NCI-H2107 (cell line): ENCODE measurements around the gene THOP1.

ENCODE experiments used
- DNase-seq: peaks from one replicate; lab custom pipeline; 2025; lab: John Stamatoyannopoulos, UW

Gene THOP1

DNA sequence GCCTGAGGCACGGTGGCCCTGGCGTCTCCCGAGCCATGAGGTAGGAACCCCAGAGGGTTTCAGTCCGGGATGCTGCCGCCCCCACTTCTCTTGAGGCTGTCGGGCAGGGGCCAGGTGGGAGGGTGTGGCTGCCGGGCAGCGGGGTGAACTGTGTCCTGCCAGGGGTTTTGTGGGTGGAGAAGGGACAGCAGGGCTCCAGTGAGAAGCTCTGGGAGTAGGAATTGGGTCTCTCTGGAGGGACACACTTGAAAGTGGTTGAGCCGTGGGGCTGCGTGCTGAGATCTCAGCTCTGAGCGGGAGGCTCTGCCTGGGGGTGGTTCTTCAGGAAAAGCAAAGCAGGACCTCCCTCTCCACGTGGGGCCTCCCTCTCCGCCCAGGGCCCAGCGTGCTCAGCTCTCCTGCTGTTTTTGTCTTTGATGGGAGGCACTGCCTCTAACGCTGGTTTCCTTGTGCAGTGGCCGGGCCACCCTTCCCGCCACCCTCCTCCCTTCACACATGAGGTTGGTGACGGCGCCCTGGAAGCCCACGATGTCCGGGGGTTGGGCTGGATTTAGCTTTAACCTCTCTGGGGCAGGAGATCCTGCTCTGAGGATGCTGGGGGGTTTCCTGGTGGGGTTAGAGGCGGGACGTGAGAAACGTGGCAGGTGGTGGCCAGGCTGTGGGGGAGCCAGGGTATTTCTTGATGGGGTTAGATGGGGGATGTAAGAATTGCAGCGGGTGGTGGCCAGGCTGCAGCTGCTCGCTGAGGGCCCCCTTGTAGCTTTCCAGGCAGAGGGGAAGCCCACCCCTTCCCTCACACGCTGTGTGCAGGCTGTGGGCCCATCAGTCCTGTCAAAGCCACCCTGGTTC lies 19.1 kb downstream of the THOP1 start:
- DNase-seq, result no peak

DNA sequence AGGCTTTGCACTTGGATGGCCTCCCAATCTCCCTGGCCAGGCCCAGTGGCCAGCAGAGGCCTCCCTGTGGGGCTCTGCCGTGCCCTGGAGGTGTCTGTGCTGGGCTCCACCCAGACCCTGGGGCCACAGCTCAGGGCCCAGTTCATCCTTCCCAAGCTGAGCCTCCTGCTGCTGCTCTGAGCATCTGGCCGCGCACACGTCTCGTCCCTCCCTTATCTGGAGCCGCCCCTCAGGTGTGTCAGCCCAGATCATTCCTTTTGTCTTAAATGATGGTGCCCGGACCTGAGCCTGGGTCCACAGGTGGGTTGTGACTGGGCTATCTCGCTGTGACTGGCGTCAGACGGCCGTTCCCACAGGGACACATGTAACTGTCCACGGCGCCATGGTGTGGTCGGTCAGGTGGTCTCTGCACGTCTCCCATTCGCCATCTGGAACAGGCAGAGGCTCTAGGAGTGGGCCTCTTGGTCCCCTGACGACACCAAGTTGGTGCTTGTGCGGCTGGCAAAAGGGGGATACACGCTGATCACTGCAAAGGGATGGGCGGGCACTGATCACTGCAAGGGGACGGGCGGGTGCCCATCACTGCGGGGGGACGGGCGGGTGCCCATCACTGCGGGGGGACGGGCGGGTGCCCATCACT lies 20.1 kb downstream of the THOP1 start:
- no peak for DNase-seq

DNA sequence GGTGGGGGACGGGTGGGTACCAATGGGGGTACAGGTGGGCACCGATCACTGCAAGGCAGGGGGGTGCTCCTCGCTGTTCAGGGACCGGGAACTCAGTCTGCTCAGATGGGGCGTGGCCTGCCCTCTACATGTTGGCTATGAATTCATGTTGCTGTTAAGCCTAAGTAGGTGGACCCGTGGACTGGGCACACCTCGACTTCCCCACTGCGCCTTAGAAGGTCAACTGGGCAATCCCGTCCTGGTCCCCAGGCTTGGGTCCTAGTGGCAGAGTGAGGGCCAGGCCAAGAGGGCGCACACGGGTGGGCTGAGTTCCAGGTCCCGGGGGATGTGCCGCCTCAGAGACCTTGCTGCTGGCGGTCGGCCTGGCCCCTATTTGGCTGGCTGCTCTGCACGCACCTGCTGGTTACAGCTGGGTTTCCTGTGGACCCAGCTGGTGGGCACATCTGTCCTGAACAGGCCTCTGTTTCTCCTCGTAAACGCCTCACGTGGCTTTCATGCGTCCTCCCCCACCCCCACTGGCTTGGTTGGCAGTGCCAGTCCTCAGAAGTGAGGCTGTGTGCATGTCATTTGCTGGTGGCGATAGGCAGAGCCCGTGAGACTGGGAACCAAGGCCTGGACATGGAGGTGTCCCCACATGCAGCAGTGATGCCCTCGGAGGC lies 20.8 kb downstream of the THOP1 start:
- DNase-seq, result no peak

DNA sequence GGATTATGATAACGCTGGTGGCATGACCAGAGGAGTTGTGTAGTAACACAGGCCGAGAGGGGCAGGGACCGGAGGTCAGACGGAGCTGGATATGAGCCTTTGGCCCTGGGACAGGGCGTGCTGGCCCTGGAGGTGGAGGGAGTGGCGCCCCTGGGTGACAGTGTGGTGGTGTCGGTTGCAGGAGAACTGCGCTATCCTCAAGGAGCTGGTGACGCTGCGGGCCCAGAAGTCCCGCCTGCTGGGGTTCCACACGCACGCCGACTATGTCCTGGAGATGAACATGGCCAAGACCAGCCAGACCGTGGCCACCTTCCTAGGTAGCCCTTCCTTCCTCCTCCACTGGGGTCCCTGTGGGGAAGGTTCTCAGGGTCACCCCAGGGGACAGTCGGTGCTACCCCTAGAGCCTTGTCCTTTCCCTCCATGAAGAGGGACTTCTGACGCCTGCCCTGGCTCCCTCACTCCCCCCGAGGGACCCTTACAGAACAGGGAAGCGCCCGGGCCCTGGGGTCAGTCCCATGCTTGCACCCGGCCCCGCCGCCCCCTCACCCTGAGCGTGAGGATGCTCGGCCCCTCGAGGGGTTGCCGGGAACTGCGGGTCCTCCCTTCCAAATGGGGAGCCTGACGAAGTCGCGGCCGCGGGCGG lies 21.6 kb downstream of the THOP1 start:
- DNase-seq, result no peak

DNA sequence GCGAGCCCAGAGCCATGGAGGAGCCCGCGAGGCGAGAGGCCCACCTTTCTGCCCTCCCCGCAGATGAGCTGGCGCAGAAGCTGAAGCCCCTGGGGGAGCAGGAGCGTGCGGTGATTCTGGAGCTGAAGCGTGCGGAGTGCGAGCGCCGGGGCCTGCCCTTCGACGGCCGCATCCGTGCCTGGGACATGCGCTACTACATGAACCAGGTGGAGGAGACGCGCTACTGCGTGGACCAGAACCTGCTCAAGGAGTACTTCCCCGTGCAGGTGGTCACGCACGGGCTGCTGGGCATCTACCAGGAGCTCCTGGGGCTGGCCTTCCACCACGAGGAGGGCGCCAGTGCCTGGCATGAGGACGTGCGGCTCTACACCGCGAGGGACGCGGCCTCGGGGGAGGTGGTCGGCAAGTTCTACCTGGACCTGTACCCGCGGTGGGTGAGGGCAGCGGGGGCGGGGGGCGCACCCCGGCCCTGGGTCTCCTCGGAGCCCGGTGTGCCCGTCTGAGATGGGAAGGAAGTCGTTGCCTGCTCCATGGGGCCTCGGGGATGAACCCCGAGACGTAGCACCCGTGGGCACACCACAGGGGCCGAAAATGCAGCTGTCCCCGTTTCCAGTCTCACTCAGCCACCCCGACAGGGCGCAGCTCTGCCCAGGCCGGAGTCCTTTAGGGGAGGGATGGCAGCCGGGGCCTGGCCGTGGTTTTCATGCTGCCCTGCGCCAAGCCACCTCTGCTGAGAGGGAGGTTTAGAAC lies 22.3 kb downstream of the THOP1 start:
- DNase-seq, result no peak

DNA sequence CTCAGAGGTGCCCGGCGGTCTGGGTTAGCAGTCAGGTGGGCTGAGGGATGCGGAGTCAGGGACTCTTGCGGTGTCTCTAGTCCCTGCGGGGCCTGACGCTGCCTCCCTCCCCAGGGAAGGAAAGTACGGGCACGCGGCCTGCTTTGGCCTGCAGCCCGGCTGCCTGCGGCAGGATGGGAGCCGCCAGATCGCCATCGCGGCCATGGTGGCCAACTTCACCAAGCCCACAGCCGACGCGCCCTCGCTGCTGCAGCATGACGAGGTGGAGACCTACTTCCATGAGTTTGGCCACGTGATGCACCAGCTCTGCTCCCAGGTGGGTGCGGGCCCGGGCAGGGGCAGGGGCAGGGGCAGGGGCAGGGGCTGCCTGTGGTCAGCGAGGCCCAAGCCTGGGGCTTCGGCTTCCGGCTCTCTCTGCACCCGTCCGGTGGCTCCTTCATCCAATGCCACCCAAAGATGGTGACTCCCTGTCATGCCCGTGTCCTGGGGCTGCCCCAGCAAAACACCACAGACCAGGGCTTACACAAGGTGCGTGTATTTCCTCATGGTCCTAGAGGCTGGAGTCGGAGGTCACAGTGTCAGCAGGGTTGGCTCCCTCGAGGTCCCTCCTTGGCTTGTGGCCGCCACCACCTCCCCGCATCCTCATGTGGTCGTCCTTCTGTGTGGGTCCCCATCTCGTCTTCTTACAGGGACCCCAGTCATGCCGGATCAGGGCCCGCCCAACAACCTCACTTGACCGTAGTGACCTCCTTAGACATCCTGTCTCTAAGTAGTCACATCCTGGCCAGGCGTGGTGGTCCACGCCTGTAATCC lies 23.0 kb downstream of the THOP1 start:
- no peak for DNase-seq

DNA sequence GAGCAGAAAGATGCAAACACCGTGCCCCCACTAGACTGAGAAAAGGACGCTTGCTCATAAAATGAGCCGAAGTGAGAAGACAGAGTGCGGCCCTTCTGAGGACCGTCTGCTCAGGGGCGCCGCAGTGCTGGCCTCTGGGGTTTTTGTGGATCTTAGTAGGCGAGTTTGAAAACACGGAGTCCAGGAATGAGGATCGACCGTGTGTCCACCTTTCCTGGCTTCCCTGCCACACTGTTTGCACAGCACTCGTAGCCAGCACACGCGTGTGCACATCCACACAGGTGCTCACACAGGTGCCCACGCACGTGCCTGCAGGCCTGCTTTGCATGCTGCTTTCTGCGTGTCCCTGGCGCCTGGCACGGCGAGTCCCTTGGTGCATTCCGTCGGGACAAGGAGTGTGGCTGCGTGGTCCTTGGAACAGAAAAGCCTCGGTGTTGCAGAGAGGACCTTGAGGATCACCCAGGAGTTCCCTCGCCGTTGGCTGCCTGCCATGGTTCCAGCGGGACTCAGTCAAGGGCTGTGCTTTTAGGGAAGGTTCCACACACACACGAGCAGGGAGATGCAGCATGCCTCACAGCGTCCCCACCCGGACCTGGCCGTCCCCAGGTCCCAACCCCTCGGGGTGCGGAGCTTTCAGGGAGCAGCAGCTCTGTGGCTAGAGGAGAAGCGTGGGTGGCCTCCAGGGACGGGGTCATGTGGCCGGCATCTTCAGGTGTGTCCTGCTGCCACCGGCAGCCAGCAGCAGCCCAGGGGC lies 24.3 kb downstream of the THOP1 start:
- no peak for DNase-seq

DNA sequence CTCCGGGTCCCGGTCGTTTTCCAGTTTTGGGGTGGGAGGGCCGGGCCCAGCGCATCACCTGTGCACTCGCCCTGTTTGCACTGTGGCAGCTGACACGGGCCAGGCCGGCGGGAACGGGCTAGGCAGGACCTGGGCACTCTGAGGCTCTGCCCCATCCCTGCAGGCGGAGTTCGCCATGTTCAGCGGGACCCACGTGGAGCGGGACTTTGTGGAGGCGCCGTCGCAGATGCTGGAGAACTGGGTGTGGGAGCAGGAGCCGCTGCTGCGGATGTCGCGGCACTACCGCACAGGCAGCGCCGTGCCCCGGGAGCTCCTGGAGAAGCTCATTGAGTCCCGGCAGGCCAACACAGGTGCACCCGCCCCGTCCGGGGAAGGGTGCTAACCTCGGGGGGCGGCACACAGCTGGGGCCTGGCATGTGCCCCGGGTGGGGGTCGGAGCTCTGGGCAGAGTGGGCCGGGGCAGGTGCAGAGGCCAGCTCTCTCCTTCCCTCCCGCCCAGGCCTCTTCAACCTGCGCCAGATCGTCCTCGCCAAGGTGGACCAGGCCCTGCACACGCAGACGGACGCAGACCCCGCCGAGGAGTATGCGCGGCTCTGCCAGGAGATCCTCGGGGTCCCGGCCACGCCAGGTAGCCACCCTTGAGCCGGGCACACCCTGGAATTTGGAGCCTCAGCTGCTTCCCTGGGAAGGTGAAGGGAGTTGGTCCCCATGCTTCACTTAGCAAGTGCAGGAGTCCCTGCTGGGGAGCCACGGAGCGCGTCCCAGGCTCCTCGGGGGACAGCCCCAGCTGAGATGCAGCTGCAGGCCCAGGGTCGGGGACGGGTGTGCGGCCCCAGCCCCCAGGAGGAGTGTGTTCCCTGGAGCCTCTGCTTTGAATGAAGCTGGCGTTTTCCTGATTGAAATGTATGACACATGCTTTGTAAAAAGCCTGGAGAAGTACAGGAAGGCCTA lies 25.1 kb downstream of the THOP1 start:
- DNase-seq, result no peak

DNA sequence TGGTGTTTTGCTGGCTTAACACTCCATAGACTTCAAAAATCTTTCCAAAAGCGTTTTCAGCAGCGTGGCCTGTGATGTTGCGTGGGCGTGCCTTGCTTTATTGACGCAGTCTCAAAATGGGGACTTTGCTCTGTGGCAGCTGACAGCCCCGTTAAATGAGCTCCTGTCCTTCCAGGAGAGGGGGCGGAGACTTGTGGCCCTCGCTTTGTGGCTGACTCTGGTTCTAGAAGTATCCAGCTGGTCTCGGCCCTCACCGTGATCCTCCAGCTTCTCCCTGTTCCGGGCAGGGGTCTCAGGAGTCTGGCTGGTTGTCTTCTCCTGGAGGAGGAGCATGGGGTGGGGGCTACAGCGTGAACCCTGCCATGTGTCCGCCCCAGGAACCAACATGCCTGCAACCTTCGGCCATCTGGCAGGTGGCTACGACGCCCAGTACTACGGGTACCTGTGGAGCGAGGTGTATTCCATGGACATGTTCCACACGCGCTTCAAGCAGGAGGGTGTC lies 26.0 kb downstream of the THOP1 start:
- no peak for DNase-seq

DNA sequence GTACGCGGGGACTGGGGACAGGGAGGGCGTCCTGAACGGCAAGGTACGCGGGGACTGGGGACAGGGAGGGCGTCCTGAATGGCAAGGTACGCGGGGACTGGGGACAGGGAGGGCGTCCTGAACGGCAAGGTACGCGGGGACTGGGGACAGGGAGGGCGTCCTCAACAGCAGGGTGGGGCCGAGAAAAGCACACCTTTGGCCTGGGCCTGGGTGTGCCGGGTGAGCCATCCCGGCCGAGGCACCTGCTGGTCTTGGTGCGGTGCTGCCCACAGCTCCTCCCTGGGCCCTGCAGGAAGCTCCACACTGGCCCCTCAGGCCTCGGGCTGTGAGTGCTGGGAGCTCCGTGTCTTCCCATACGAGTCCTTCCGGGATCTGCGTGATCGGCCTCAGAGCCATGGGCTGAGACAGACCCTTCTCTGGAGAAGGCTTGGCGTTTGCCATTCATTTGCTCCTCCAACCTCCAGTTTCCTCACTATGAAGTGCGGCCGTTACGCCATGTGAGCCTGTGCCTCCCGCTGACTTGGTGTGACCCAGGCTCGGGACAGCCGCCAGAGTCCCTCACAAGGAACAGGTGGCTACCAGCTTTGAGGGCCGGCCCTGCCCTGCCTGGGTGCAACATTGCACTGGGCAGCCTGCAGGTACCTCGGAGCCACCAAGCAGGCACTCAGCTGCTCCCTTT lies 26.6 kb downstream of the THOP1 start:
- no peak for DNase-seq

DNA sequence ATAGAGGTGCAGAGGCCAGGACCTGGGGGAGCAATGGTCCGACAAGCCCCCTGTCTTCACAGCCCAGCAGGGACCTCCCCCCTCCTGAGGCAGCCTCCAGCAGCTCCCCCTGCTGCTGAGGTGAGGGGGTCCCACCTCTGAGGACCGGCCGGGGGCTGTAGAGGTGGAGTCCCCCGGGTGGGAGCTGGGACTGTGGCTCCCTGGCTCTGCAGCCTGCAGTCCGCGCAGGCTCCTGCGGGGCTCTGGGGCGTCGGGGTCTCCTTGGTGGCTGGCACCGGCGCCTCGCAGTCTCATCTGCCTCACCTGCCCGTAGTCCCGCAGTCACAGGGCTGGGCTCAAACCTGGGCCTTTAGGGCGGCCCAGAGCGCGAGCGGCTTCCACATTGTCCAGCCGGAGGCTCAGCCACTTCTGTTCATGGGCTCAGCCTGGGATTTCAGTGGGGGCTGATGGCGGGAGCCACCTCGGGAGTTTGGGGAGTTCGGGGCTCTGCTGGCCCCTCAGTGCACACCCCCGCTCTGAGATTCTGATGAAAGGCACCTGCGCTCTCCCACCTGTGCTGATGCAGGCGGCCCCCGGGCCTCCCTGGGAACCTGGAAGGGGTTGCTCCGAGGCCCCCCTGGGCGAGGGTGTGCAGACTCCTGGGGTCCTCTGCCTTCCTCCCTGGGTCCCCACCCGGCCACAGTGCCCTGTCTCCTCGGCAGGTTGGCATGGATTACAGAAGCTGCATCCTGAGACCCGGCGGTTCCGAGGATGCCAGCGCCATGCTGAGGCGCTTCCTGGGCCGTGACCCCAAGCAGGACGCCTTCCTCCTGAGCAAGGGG lies 27.3 kb downstream of the THOP1 start:
- DNase-seq, result no peak

DNA sequence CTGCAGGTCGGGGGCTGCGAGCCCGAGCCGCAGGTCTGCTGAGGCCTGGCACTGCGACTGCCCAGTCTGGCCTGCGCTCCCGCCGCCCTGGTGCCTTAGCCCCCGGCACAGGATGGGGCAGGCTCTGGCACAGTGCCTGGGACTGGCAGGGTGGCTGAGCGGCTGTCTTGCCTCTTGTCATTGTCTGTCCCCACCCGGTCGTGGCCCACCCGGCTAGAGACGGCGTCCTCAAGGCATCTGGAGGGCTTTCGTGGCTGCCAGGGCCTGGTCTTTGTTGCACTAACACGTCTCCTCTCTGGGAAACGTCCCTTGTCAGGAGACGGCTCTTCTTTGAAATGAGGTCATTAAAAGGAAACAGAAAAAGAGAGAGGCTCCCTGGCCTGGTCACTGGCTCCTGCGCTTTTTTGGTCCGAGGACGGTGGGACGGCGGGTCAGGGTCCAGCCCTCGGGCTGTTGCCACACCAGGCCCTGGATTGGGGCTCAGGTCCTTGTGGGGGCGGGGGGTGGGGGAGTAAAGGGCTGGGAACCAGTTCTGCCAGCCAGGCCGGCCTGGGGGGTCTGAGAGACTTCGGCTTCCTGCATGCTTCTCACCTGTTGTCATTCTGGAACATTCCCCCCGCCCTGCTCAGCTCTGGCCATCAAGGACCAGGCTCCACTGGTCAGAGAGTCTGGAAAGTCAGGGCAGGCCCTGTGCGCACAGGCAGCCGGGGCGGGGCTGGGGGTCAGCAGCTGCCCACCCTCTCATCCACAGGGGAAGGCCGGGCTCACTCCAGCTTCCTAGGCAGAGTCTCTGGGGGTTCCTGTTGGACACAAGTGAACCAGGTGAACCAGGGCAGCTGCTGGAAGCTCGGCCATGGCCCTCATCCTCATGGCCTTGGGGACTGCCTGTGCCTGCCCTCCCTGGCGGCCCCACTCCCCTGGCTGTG lies 28.2 kb downstream of the THOP1 start:
- no peak for DNase-seq

DNA sequence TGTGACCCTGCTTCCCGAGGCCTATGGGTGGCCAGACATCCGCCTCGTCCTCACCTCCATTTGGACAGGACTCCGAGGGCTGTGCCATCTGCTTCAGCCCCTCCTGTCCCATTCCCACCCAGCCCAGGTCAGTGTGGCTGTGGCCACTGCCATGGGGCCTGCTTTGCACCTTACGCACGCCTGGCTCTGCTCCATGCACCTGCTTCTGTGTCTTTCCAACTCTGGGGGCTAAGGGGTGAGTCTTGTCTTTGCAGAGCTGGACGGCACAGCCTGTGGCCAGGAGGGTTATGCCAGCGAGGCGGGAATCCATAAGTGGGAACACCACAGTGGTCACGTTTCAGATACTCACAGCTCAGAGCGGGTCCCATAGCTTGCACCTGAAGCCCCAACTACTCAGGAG lies 29.1 kb downstream of the THOP1 start:
- no peak for DNase-seq

DNA sequence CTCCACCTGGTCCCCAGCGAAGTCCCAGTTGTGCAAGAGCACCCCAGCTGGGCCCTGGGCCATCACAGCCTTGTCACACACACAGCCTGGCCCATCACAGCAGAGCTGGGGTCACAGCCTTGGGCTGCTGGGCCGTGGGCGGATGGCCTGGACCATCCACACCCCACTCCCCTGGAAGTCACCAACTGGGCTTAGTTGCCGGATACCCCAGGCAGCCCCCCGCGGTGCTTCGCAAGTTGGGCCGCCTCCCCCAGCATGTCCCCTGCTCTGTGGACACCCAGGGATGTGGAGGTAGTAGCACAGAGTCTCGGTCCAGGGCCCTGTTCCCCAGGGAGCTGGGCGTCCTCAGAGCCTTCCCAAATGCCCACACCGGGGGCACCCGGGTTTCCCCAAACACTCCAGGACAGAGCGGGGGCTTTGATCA lies 29.9 kb downstream of the THOP1 start:
- no peak for DNase-seq

DNA sequence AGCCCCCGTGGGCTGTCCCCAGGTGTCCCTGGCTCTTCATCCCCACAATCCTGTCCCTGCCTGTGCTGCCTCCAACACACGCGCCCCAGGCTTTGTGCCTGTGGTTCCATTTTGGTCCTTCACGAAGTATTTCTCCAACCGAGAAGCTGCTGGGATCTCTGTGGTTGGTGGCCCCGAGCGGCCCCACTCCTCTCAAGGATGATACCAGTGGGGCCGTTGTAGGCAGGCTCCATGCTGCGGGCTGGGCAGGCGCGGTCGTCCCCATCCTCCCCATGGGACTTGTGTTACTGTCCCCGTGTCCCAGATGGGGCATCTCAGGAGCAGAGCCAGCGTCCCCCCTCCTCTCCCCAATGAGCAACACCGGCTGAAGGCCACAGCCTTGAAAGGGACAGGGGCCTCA lies 30.6 kb downstream of the THOP1 start:
- DNase-seq, result no peak

DNA sequence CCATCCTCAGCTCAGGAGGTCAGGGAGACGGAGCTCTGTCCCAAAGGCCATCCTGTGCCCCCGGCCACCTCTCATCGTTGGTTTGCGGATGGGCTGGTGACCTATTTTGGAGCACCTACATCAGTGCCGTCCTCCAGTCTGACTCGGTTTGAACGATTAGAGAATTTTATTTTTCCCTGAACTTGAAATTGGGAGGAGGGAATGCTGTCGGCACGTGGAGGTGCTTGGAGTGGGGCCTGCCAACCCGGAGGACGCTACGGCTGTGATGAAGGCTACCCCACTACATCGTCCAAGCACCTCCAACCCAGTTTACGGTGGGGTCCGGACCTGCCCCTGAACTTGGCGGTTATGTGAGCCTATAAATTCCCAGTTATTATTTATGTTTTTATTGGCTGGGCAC lies 31.3 kb downstream of the THOP1 start:
- DNase-seq, result no peak
